Osteoblast (primary cell): ENCODE measurements around the gene AJAP1. TPM values are rescaled to one million over a fixed set of nuclear protein-coding genes. Genes with fewer than 3 reads are reported as not detected.

Experiments
- DNase-seq: peaks from one replicate; pipeline ENCODE4 v3.0.0; 2011; ENCODE audit warnings: low spot score, mixed read lengths; ENCODE audit not compliant: insufficient read length; ENCODE audit errors: missing footprints
- H2AFZ ChIP-seq: 2 replicates; pipeline ENCODE4 v1.6.0; 2011; ENCODE audit warnings: mild to moderate bottlenecking, low read length
- H3K27ac ChIP-seq: 2 replicates; pipeline ENCODE4 v1.5.1; 2011; ENCODE audit warnings: mild to moderate bottlenecking, low read depth, low read length, moderate library complexity
- H3K27me3 ChIP-seq: 2 replicates; pipeline ENCODE4 v1.6.0; 2012; ENCODE audit warnings: mild to moderate bottlenecking, control low read depth, inconsistent platforms, low read length, moderate library complexity; ENCODE audit not compliant: insufficient read depth
- H3K36me3 ChIP-seq: 2 replicates; pipeline ENCODE4 v1.5.1; 2011; ENCODE audit warnings: mild to moderate bottlenecking, low read length, control low read depth, moderate library complexity; ENCODE audit not compliant: insufficient read depth
- H3K4me1 ChIP-seq: 2 replicates; pipeline ENCODE4 v1.5.1; 2011; ENCODE audit warnings: mild to moderate bottlenecking, low read length, control low read depth, moderate library complexity; ENCODE audit not compliant: insufficient read depth
- H3K4me2 ChIP-seq: 2 replicates; pipeline ENCODE4 v1.6.0; 2011; ENCODE audit warnings: mild to moderate bottlenecking, low read length; ENCODE audit not compliant: insufficient read depth
- H3K4me3 ChIP-seq: fragments of 200-600 bp; sonication (generic); 3 replicates; pipeline ENCODE4 v1.5.1; 2012; ENCODE audit warnings: mild to moderate bottlenecking, low read length, inconsistent platforms; ENCODE audit not compliant: insufficient read depth
- H3K79me2 ChIP-seq: 2 replicates; pipeline ENCODE4 v1.6.0; 2012; ENCODE audit warnings: mild to moderate bottlenecking, low read length, control low read depth, inconsistent platforms; ENCODE audit not compliant: insufficient read depth
- H3K9me3 ChIP-seq: 2 replicates; pipeline ENCODE4 v1.5.1; 2011; ENCODE audit warnings: low read depth, low read length, control low read depth
- H4K20me1 ChIP-seq: 2 replicates; pipeline ENCODE4 v1.6.0; 2012; ENCODE audit warnings: mild to moderate bottlenecking, low read length, control low read depth; ENCODE audit not compliant: insufficient read depth
- CTCF ChIP-seq: IDR thresholded peaks from 2 replicates; pipeline ENCODE4 v1.5.1; 2011; ENCODE audit warnings: mild to moderate bottlenecking, low read depth, low read length, moderate library complexity; ENCODE audit errors: extremely low read depth
- total RNA-seq: library from RNA; depleted of rRNA; stranded (reverse); fragments of >200 nt; gene quantifications from 2 replicates; pipeline ENCODE4 v1.2.3, GENCODE V29; 2012

AJAP1 gene
- total RNA-seq, 1 donor = 1.1 TPM

- TF ChIP-seq CTCF = no peak
- no peaks in the 10 kb centered on the region for H3K9me3 ChIP-seq
- H3K79me2 ChIP-seq = no peaks in the 10 kb centered on the region
- no peaks in the 10 kb centered on the region for H4K20me1 ChIP-seq
- H3K27ac ChIP-seq = no peak overlapping the region
- H3K4me2 ChIP-seq = no peak overlapping the region
- H3K27me3 ChIP-seq = no peaks in the 10 kb centered on the region
- H2AFZ ChIP-seq = no peak overlapping the region
- peak; percentile 66 for DNase-seq
- H3K4me1 ChIP-seq = no peaks in the 10 kb centered on the region
- H3K4me3 ChIP-seq = no peak overlapping the region
- no peaks in the 10 kb centered on the region for H3K36me3 ChIP-seq
Observed at GRCh38 chr1:4660917-4661594, 6.6 kb downstream of the AJAP1 start.

- H3K27ac ChIP-seq = no peak overlapping the region
- H3K4me3 ChIP-seq = no peak overlapping the region
- H3K36me3 ChIP-seq = no peaks in the 10 kb centered on the region
- no peaks in the 10 kb centered on the region for H3K9me3 ChIP-seq
- no peaks in the 10 kb centered on the region for H4K20me1 ChIP-seq
- TF ChIP-seq CTCF = no peak
- no peaks in the 10 kb centered on the region for H3K27me3 ChIP-seq
- DNase-seq = no peak
- no peaks in the 10 kb centered on the region for H3K4me1 ChIP-seq
- H3K79me2 ChIP-seq = no peaks in the 10 kb centered on the region
- no peak overlapping the region for H2AFZ ChIP-seq
- H3K4me2 ChIP-seq = no peak overlapping the region
Observed at GRCh38 chr1:4661595-4661917, 7.1 kb downstream of the AJAP1 start.

GRCh38 chr1:4662168-4662567, 7.8 kb downstream of the AJAP1 start:
- no peak for DNase-seq
- TF ChIP-seq CTCF = no peak
- Histone ChIP-seq H3K36me3 (no peaks in the 10 kb centered on the region), H3K9me3 (no peaks in the 10 kb centered on the region), H4K20me1 (no peaks in the 10 kb centered on the region), H3K4me2 (no peak overlapping the region), H3K4me3 (no peak overlapping the region), H3K27ac (no peak overlapping the region), H2AFZ (no peak overlapping the region), H3K79me2 (no peaks in the 10 kb centered on the region), H3K4me1 (no peaks in the 10 kb centered on the region), H3K27me3 (no peaks in the 10 kb centered on the region)

GRCh38 chr1:4662723-4663122, 8.3 kb downstream of the AJAP1 start:
- Histone ChIP-seq H3K27me3 (no peaks in the 10 kb centered on the region), H3K4me2 (no peak overlapping the region), H3K4me1 (no peaks in the 10 kb centered on the region), H4K20me1 (no peaks in the 10 kb centered on the region), H2AFZ (no peak overlapping the region), H3K9me3 (no peaks in the 10 kb centered on the region), H3K79me2 (no peaks in the 10 kb centered on the region), H3K27ac (no peak overlapping the region), H3K4me3 (no peak overlapping the region), H3K36me3 (no peaks in the 10 kb centered on the region)
- DNase-seq = peak; percentile 54
- TF ChIP-seq CTCF = no peak
